Heart right ventricle (tissue), 16 donors: ENCODE measurements around the gene DNAH17. TPM values are rescaled to one million over a fixed set of nuclear protein-coding genes. Genes with fewer than 3 reads are reported as not detected.

Experiments used
- ATAC-seq, 8 donors: fragments of 200-7000 bp; cut with Tn5 transposase; one replicate each; pipeline ENCODE4 v1.9.1; 2020; ENCODE audit warnings: mild to moderate bottlenecking in 8 of 8, moderate library complexity in 8 of 8, moderate number of reproducible peaks in 1 of 8
- DNase-seq, 2 donors: peaks; one replicate each; pipeline ENCODE4 v3.0.0-alpha.2; 2020
- H3K27ac ChIP-seq, 10 donors: fragments of 200-600 bp; sonication (generic) in 2 of 10; one replicate each; pipeline versions ENCODE4 v1.5.0 to v1.8.0; 2020 to 2022; ENCODE audit warnings: mild to moderate bottlenecking in 3 of 10
- H3K27me3 ChIP-seq, 7 donors: fragments of 200-600 bp; one replicate each; pipeline ENCODE4 v1.8.0; 2021 to 2022; ENCODE audit warnings: mild to moderate bottlenecking in 2 of 7
- H3K36me3 ChIP-seq, 9 donors: fragments of 200-600 bp; sonication (generic) in 1 of 9; one replicate each; pipeline versions ENCODE4 v1.5.0 to v1.8.0; 2020 to 2022; ENCODE audit warnings: mild to moderate bottlenecking in 2 of 9
- H3K4me1 ChIP-seq, 9 donors: fragments of 200-600 bp; sonication (generic) in 1 of 9; one replicate each; pipeline versions ENCODE4 v1.5.0 to v1.8.0; 2020 to 2022; ENCODE audit warnings: mild to moderate bottlenecking in 4 of 9
- H3K4me3 ChIP-seq, 10 donors: fragments of 200-600 bp; sonication (generic) in 2 of 10; one replicate each; pipeline versions ENCODE4 v1.5.0 to v1.8.0; 2020 to 2022; ENCODE audit warnings: mild to moderate bottlenecking in 7 of 10, moderate library complexity in 2 of 10
- H3K9me3 ChIP-seq, 11 donors: fragments of 200-600 bp in 10 of 11; sonication (generic) in 2 of 11; one replicate each; pipeline versions ENCODE4 v1.5.0 to v1.8.0; 2013 to 2022; ENCODE audit warnings: mild to moderate bottlenecking in 2 of 11, control low read depth in 1 of 11, moderate library complexity in 1 of 11
- WGBS, 2 donors: extraction: QIAGEN DNeasy Blood & Tissue Kit; methylation state at CpG; one replicate each; pipeline ENCODE4 v1.1.7; 2013; ENCODE audit warnings: inconsistent platforms in 1 of 2; 5-methylcytosine and 5-hydroxymethylcytosine counted together
- intact Hi-C, 10 donors: fragments of 100-400 bp; cut with DNase I; formaldehyde crosslinking; loops; one replicate each; pipeline versions ENCODE4 v1.11.1 to v1.14.2; 2022
- polyA plus RNA-seq, 2 donors: library from polyadenylated mRNA; stranded (reverse); fragments of 200-250 nt; gene quantifications; one replicate each; pipeline ENCODE4 v1.2.3, GENCODE V29; 2013
- total RNA-seq, 10 donors: library from RNA; stranded (reverse); fragmentation: NEBNext Ultra II Directional in 3 of 10; extraction: Animal tissue kit (Norgen Biotek cat#: 25700) in 3 of 10; gene quantifications; one replicate each; pipeline versions ENCODE4 v1.2.1 to v1.2.4, GENCODE V29; 2021 to 2023
- TF ChIP-seq, protein P1 (sequence below), 9 donors: fragments of 200-600 bp; sonication (generic) in 2 of 9; IDR thresholded peaks; one replicate each; pipeline versions ENCODE4 v1.5.0 to v1.8.0; 2021 to 2022; ENCODE audit warnings: antibody characterized with exemption in 9 of 9, mild to moderate bottlenecking in 5 of 9, moderate library complexity in 1 of 9
- donor health status: Arrhythmogenic right ventricular cardiomyopathy.
- donor health status: ischemic (EF 13 %, LVEDD 7.1; RV severe dilation, severe dysfunction).
- donor health status: healthy with polysubstance abuse.
- donor health status: DM: no; HTN: yes; CAD: no.
- donor health status: DM: no; HTN: no; CAD: no.
- donor health status: ischemic (EF 25% LVEDD 6.9; RV normal size, moderate dysfunction).
- donor health status: ischemic (EF 25% LVEDD 5.7; RV mildly dilated, moderate dysfunction).
- donor health status: healthy.
- donor health status: DM: yes; HTN: yes; CAD: no.
- donor health status: Ischemic cardiomyopathy.
- donor health status: ischemic (EF 35%, LVEDD 5.7; RV mildly dilated, moderate dysfunction).
- donor health status: nonischemic (EF 11% LVEDD 7.7; RV severe dilation, severe dysfunction).
- donor health status: DM: yes; HTN: yes; CAD: no.
- donor health status: PGD.
- donor health status: ischemic (EF 29% LVEDD 5.4; RV normal size, mild dysfunction).
- donor health status: nonischemic (EF 23%, LVEDD 6.1; RV moderate dilation, normal function).

The DNAH17 gene
- total and polyA plus RNA-seq, 12 donors: 0.05 to 0.30 (median 0.09) TPM; not detected in 4

DNA sequence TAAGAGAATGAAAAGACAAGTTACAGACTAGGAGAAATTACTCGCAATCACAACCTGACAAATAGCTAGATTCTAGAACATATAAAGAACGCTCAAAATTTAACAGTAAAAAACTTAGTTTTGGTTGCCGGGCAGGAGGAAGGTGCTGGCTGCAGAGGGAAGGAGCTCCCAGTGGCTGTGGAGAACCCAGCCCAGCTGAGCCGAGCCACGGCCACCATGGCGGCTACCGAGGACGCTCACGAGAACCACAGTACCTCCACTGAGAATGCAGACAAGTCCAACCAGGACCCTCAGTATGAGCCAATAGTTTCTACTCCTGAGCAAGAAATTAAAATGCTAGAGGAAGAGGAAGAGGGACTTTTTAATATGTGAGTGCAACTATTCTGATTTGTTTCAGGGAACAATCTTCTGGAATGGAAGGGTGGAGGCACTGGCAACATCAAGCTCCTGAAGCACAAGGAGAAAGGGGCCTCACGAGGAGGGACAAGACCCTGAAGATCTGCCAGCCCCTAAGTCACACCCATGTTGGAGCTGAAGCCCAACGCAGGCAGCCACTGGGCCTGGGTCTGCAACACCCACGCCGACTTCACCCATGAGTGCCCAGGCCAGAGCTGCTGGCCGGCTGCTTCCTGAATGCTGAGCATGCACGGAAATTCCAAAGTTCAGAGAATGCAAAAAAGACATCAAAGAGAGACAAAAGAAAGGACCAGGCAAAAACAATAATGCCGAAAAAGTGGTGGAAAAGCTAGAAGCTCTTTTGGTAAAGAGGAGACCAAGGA, 55.0 kb downstream of the DNAH17 start:
- no peaks in the 10 kb centered on the region for H3K9me3 ChIP-seq
- ATAC-seq (no peak), DNase-seq (no peak)
- H3K27ac ChIP-seq: no peak overlapping the region
- WGBS, 2 donors: 89 to 92% methylated on average over 16 of the region's 16 CpGs
- H3K27me3 ChIP-seq: no peaks in the 10 kb centered on the region
- intact Hi-C loops: no loop called here
- TF ChIP-seq, protein P1, sequence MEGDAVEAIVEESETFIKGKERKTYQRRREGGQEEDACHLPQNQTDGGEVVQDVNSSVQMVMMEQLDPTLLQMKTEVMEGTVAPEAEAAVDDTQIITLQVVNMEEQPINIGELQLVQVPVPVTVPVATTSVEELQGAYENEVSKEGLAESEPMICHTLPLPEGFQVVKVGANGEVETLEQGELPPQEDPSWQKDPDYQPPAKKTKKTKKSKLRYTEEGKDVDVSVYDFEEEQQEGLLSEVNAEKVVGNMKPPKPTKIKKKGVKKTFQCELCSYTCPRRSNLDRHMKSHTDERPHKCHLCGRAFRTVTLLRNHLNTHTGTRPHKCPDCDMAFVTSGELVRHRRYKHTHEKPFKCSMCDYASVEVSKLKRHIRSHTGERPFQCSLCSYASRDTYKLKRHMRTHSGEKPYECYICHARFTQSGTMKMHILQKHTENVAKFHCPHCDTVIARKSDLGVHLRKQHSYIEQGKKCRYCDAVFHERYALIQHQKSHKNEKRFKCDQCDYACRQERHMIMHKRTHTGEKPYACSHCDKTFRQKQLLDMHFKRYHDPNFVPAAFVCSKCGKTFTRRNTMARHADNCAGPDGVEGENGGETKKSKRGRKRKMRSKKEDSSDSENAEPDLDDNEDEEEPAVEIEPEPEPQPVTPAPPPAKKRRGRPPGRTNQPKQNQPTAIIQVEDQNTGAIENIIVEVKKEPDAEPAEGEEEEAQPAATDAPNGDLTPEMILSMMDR (IDR thresholded peaks at IDR 0.05): no peak
- H3K4me3 ChIP-seq: no peak overlapping the region
- no peaks in the 10 kb centered on the region for H3K36me3 ChIP-seq
- H3K4me1 ChIP-seq: peaks cover 0 to 5% (median 0%) of the 10 kb centered on the region in 9 donors

DNA sequence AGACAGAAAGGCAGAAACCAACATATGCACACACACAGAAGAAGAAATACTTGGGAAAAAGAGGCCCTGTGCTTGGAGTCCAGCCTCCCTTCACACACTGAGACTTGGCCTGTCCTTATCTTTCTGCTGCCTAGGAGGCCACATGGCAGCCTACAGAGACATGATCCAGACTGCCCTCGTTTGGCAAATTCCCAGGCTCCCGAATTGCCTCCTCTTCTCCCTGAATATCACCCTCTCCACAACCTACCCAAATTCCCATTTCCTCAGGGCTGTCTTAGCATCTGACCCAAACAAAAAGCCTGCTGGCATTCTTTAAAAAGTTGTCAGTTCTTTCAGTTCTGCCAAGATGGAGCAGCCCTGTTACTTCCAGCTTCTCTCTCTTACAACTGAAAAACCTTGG, 59.8 kb downstream of the DNAH17 start:
- Histone ChIP-seq H3K27ac (no peak overlapping the region), H3K9me3 (peaks cover 0 to 1% (median 0%) of the 10 kb centered on the region in 11 donors), H3K4me3 (no peak overlapping the region), H3K36me3 (no peaks in the 10 kb centered on the region), H3K4me1 (peaks cover 0 to 15% (median 4%) of the 10 kb centered on the region in 9 donors), H3K27me3 (no peaks in the 10 kb centered on the region)
- DNase-seq (peak in 1 of 2 donors; percentile 44), ATAC-seq (peak; percentile 38 to 90 (median 71))
- TF ChIP-seq, protein P1 (IDR thresholded peaks at IDR 0.05): no peak
- WGBS, 2 donors: 30 to 51% methylated on average over 2 of the region's 2 CpGs
- intact Hi-C loops: no loop called here

DNA sequence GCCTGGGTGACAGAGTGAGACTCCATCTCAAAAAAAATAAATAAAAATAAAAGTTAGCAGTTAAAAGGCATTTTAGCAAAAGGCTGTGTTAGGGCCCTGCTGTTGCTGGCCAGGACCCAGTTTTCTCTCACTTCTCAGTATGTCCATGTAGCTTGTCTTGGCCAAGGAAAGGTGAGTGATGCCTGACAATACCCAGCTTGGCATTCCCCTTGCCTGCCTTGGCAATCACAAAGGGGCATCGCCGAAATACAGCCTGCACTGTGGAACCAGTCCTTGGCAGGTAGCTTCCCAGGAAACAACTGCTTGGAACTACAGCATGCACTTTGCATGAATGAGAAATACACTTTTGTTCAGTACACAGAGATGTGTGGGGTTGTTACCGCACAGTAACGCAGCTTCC, 61.7 kb downstream of the DNAH17 start:
- WGBS, 2 donors: 67 to 73% methylated on average over 4 of the region's 4 CpGs
- Histone ChIP-seq H3K27me3 (no peaks in the 10 kb centered on the region), H3K4me3 (no peak overlapping the region), H3K9me3 (peaks cover 0 to 4% (median 0%) of the 10 kb centered on the region in 11 donors), H3K36me3 (no peaks in the 10 kb centered on the region), H3K27ac (no peak overlapping the region), H3K4me1 (peaks cover 0 to 15% (median 4%) of the 10 kb centered on the region in 9 donors)
- intact Hi-C loops: no loop called here
- ATAC-seq (peak in 5 of 8 donors; percentile 7 to 80 (median 45)), DNase-seq (no peak)
- TF ChIP-seq, protein P1 (IDR thresholded peaks at IDR 0.05): no peak

DNA sequence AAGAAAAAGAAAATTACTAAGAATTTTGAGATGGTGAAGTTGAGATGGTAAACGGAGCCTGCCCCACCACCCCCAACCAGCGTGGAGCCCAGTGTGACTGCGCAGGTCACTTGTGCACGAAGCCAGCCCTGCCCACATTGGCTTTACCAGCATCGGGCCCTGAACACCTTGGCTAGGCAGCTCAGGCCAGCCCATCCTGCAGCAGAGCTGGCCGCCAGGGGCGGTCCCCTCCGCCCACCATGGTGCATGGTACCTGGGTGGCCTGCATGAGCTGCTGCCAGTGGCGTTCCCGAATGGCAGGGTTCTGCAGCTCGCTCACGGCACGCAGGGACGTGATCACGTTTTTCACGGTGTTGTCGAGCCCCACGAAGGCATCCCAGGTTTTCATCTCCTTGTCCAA, 62.7 kb downstream of the DNAH17 start:
- TF ChIP-seq, protein P1 (IDR thresholded peaks at IDR 0.05): no peak
- DNase-seq (no peak), ATAC-seq (no peak)
- no peak overlapping the region for H3K4me3 ChIP-seq
- WGBS, 2 donors: 95% methylated on average over 18 of the region's 18 CpGs
- no peaks in the 10 kb centered on the region for H3K27me3 ChIP-seq
- H3K27ac ChIP-seq: no peak overlapping the region
- intact Hi-C loops: no loop called here
- no peaks in the 10 kb centered on the region for H3K36me3 ChIP-seq
- peaks cover 0 to 15% (median 4%) of the 10 kb centered on the region in 9 donors for H3K4me1 ChIP-seq
- peaks cover 0 to 4% (median 0%) of the 10 kb centered on the region in 11 donors for H3K9me3 ChIP-seq
